KMS-11 (cell line): ENCODE results near the gene MYEOV.

Source experiments
- H2AFZ ChIP-seq: fragments of 200-600 bp; sonication (generic); 2 replicates; pipeline ENCODE4 v1.6.1; 2016; ENCODE audit warnings: antibody characterized with exemption, mixed run types, low read depth
- H3K27ac ChIP-seq: fragments of 200-600 bp; sonication (generic); 2 replicates; pipeline ENCODE4 v1.6.1; 2016; ENCODE audit warnings: mild to moderate bottlenecking, mixed run types
- H3K27me3 ChIP-seq: fragments of 200-600 bp; sonication (generic); 2 replicates; pipeline ENCODE4 v1.6.1; 2017; ENCODE audit warnings: mild to moderate bottlenecking, low read depth, mixed run types, moderate library complexity; ENCODE audit not compliant: insufficient read depth
- H3K36me3 ChIP-seq: fragments of 200-600 bp; sonication (generic); 2 replicates; pipeline ENCODE4 v1.6.1; 2017; ENCODE audit warnings: mild to moderate bottlenecking, mixed run types; ENCODE audit not compliant: insufficient read depth
- H3K4me1 ChIP-seq: fragments of 200-600 bp; sonication (generic); 2 replicates; pipeline ENCODE4 v1.6.1; 2016; ENCODE audit warnings: mild to moderate bottlenecking, low read depth, mixed run types; ENCODE audit not compliant: poor library complexity, severe bottlenecking
- H3K4me2 ChIP-seq: fragments of 200-600 bp; sonication (generic); 2 replicates; pipeline ENCODE4 v1.7.0; 2016; ENCODE audit warnings: mild to moderate bottlenecking, mixed run types
- H3K4me3 ChIP-seq: fragments of 200-600 bp; sonication (generic); IDR thresholded peaks from 2 replicates; pipeline ENCODE4 v1.6.1; 2017; ENCODE audit warnings: low read depth, low read length, mixed read lengths; ENCODE audit not compliant: insufficient read depth
- H3K79me2 ChIP-seq: fragments of 200-600 bp; sonication (generic); 2 replicates; pipeline ENCODE4 v1.6.1; 2016; ENCODE audit warnings: low read depth, mixed run types; ENCODE audit not compliant: insufficient read depth
- H3K9ac ChIP-seq: fragments of 200-600 bp; sonication (generic); 2 replicates; pipeline ENCODE4 v1.6.1; 2016; ENCODE audit warnings: mild to moderate bottlenecking, mixed run types
- H4K20me1 ChIP-seq: fragments of 200-600 bp; sonication (generic); 2 replicates; pipeline ENCODE4 v1.6.1; 2016; ENCODE audit warnings: mild to moderate bottlenecking, mixed run types; ENCODE audit not compliant: insufficient read depth
- CTCF ChIP-seq: fragments of 200-600 bp; sonication (generic); conservative IDR thresholded peaks from 2 replicates; pipeline ENCODE4 v1.6.1; 2017; ENCODE audit warnings: low read depth, mild to moderate bottlenecking, antibody characterized with exemption, low read length, moderate library complexity, mixed read lengths

The MYEOV gene

GRCh38 chr11:69295995-69296889 is 2.3 kb downstream of the MYEOV start:
- no peak overlapping the region for H3K4me3 ChIP-seq
- H2AFZ ChIP-seq, result no peak overlapping the region
- no peaks in the 10 kb centered on the region for H3K79me2 ChIP-seq
- H3K4me1 ChIP-seq, result peaks cover 25% of the 10 kb centered on the region
- TF ChIP-seq CTCF, result no peak
- peak overlapping the region; percentile 87; the same call in 1 of the 2 replicates for H3K4me2 ChIP-seq
- no peaks in the 10 kb centered on the region for H4K20me1 ChIP-seq
- peaks cover 2% of the 10 kb centered on the region; the same call in 1 of the 2 replicates for H3K27me3 ChIP-seq
- no peak overlapping the region for H3K9ac ChIP-seq
- H3K27ac ChIP-seq, result no peak overlapping the region
- H3K36me3 ChIP-seq, result no peaks in the 10 kb centered on the region

GRCh38 chr11:69296890-69297786 is 3.2 kb downstream of the MYEOV start:
- peaks cover 25% of the 10 kb centered on the region for H3K4me1 ChIP-seq
- H3K79me2 ChIP-seq, result no peaks in the 10 kb centered on the region
- peaks cover 2% of the 10 kb centered on the region; the same call in 1 of the 2 replicates for H3K27me3 ChIP-seq
- peak overlapping the region; percentile 87 for H3K4me2 ChIP-seq
- H4K20me1 ChIP-seq, result no peaks in the 10 kb centered on the region
- H3K36me3 ChIP-seq, result no peaks in the 10 kb centered on the region
- peak overlapping the region; percentile 24; the same call in 1 of the 2 replicates for H2AFZ ChIP-seq
- H3K4me3 ChIP-seq, result no peak overlapping the region
- no peak for TF ChIP-seq CTCF
- H3K27ac ChIP-seq, result 0 out of 2 replicates have a peak overlapping the region, but pooled peaks have one; percentile 1
- H3K9ac ChIP-seq, result no peak overlapping the region

GRCh38 chr11:69297787-69298266 is 3.9 kb downstream of the MYEOV start:
- no peak overlapping the region for H3K9ac ChIP-seq

More at GRCh38 chr11:69297787-69298266, 3.9 kb downstream of the MYEOV start:
- peaks cover 2% of the 10 kb centered on the region; the same call in 1 of the 2 replicates for H3K27me3 ChIP-seq
- H3K79me2 ChIP-seq, result no peaks in the 10 kb centered on the region
- no peaks in the 10 kb centered on the region for H3K36me3 ChIP-seq
- H3K4me2 ChIP-seq, result peak overlapping the region; percentile 87
- peak overlapping the region; percentile 24; the same call in 1 of the 2 replicates for H2AFZ ChIP-seq
- no peak overlapping the region for H3K27ac ChIP-seq
- peaks cover 25% of the 10 kb centered on the region for H3K4me1 ChIP-seq
- no peak for TF ChIP-seq CTCF
- H4K20me1 ChIP-seq, result no peaks in the 10 kb centered on the region
- H3K4me3 ChIP-seq, result no peak overlapping the region
